22Rv1 (cell line): Measurements from ENCODE around the gene MAP4K3.

Source experiments
- CTCF ChIP-seq: fragments of 450-650 bp; IDR thresholded peaks from 2 replicates; pipeline ENCODE4 v1.5.1; 2017; ENCODE audit warnings: mild to moderate bottlenecking
- ZFX ChIP-seq: fragments of 450-650 bp; IDR thresholded peaks from 2 replicates; pipeline ENCODE4 v1.6.1; 2017; ENCODE audit warnings: antibody characterized with exemption, borderline replicate concordance

DNA sequence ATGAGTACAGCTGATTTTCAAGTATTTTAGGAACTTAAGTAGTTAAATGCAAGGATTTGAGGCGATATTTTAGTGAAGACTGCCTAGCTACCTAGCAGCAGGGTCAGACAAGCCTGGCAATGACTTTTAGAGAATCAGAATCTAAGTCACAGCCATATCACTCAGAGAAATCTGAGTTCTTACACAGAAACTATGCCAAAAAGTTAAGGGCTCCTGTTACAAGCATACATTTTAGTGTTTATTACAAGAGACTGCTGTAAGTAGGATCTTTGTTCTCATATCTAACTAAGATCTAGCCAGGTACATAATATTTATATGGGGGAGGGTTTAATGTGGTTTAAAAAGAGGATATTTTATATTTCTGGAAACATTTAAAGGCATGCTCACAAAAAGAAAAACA, 37.5 kb downstream of the MAP4K3 start:
- TF ChIP-seq CTCF = no peak
- TF ChIP-seq ZFX = no peak
